ENCODE data around the gene TUB.

- TF ChIP-seq, protein P1, sequence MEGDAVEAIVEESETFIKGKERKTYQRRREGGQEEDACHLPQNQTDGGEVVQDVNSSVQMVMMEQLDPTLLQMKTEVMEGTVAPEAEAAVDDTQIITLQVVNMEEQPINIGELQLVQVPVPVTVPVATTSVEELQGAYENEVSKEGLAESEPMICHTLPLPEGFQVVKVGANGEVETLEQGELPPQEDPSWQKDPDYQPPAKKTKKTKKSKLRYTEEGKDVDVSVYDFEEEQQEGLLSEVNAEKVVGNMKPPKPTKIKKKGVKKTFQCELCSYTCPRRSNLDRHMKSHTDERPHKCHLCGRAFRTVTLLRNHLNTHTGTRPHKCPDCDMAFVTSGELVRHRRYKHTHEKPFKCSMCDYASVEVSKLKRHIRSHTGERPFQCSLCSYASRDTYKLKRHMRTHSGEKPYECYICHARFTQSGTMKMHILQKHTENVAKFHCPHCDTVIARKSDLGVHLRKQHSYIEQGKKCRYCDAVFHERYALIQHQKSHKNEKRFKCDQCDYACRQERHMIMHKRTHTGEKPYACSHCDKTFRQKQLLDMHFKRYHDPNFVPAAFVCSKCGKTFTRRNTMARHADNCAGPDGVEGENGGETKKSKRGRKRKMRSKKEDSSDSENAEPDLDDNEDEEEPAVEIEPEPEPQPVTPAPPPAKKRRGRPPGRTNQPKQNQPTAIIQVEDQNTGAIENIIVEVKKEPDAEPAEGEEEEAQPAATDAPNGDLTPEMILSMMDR (IDR thresholded peaks at IDR 0.05) = no peak
- no peak for TF ChIP-seq POLR2AphosphoS5 (IDR thresholded peaks at IDR 0.05)
Measured at GRCh38 chr11:8075119-8075726, 5.8 kb upstream of the TUB start.
